ENCODE measurements around the gene GLT6D1.
"Not testable (repeated sequence)": the region's sequence is repeated elsewhere in the genome, so short reads cannot be mapped to it uniquely, and the experiment has no call there.

GLT6D1 gene, protein sequence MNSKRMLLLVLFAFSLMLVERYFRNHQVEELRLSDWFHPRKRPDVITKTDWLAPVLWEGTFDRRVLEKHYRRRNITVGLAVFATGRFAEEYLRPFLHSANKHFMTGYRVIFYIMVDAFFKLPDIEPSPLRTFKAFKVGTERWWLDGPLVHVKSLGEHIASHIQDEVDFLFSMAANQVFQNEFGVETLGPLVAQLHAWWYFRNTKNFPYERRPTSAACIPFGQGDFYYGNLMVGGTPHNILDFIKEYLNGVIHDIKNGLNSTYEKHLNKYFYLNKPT

GRCh38 chr9:135639196-135639595, at the start of gene GLT6D1:
TSS of gene GLT6D1 (minus strand) at chr9:135639540. CDS start at chr9:135639187, 353 bp downstream.
- DNase-seq: no peak

DNA sequence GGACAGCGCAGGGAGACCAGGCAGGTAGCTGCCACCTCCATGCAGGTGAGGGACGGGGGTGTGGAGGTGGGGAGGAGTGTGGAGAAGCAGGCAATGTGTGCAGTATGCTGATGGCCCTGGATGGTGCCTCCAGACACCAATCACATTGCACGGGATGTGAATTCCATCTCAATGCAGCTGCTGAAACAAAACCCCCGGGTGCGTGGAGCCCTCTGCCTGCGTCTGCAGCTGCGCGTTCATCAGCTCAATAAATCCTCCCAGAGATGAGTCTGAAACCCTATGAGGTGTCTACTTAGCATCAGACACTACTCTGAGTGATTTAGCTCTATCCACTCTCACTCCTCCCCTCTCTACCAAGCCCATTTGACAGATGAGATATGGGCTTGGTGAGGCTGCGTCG, 49.7 kb upstream of the GLT6D1 start:
- DNase-seq: no peak

- no peak for DNase-seq
Measured at GRCh38 chr9:135687216-135687615, 47.9 kb upstream of the GLT6D1 start.

DNA sequence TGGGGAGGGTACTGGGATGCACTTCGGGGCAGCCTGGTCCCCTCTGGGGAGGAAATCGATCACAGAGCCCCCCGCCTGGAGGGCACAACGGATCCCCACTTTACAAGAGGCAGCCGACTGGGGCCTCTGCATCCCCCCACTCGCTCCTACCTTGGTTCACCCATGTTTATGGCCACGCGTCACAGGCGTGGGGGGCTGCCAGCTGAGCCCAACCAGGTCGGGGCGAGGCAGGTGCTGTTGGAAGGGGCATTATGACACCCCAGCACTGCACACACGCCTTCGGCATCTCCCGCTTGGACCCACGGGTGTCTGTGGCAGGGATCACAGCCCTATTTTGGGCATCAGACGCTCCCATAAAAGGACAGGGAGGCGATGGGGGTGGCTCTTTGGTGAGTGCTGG, 45.4 kb upstream of the GLT6D1 start:
- no peak for DNase-seq

DNA sequence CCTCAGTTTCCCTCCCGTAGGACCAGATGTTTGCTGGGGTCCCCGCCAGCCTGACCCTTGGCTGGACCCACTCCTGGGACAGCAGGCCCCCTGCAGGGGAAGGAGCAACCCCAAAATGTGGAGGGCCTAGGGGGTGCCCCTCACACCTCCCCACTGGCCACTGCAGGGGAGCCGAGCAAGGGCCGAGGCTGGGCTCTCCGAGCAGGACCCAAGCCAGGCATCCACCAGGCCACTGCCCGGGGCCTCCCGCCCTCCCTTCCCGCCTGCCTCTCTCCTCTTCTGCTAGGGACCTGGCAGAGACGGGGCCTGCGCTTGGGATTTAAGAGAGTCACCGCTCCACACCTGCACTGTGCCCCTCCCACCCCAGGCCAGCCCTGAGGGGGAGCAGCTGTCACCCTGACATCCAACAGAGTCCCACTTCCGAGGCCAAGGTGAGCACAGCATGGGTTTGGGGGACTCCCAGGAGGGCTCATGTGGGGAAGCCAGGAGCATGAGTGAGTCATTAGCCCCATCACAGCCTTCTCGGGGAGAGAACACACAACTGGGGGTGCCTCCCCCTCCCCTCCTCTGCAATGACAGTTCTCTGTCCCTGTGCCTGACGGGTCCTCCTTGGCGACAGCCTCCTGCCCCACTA, 44.2 kb upstream of the GLT6D1 start:
- no peak for DNase-seq

DNA sequence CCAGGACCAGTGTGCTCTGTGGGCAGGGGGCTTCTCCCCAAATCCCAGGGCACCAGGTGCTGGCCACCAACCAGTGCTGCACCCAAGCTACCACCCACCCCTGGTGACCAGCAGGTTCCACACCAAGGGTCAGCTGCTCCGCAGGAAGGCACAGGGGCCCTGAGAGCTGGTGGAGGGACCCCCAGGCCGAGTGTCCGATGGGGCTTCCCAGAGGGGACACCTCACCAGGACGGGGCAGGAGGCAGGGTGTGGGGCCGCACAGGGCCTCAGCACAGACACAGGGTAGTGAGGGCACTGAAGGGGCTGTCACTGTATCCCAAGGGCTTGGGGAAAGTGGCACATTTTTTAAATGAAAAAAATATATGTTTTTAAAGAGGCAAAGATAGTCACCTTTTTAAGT, 41.8 kb upstream of the GLT6D1 start:
- DNase-seq: no peak

GRCh38 chr9:135680056-135680455, 40.7 kb upstream of the GLT6D1 start:
- DNase-seq: no peak

GRCh38 chr9:135678236-135679017, 39.1 kb upstream of the GLT6D1 start:
- no peak for DNase-seq

- no peak for DNase-seq
Measured at GRCh38 chr9:135677641-135678168, 38.4 kb upstream of the GLT6D1 start.

GRCh38 chr9:135676891-135677290, 37.6 kb upstream of the GLT6D1 start:
- DNase-seq: no peak

- DNase-seq: no peak
Measured at GRCh38 chr9:135674977-135675376, 35.6 kb upstream of the GLT6D1 start.

GRCh38 chr9:135673941-135674340, 34.6 kb upstream of the GLT6D1 start:
- DNase-seq: no peak

DNA sequence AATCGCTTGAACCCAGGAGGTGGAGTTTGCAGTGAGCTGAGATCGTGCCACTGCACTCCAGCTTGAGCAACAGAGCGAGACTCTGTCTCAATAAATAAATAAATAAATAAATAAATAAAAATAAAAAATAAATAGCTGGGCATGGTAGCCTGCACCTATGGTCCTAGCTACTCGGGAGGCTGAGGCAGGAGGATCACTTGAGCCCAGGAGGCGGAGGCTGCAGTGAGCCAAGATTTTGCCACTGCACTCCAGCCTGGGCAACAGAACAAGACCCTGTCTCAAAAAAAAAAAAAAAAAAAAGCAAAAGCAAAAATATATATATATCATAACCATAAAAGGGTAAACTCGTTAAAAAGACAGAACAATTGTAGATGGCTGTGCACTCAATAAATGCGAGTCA, 33.4 kb upstream of the GLT6D1 start:
- not testable (repeated sequence) for DNase-seq

DNA sequence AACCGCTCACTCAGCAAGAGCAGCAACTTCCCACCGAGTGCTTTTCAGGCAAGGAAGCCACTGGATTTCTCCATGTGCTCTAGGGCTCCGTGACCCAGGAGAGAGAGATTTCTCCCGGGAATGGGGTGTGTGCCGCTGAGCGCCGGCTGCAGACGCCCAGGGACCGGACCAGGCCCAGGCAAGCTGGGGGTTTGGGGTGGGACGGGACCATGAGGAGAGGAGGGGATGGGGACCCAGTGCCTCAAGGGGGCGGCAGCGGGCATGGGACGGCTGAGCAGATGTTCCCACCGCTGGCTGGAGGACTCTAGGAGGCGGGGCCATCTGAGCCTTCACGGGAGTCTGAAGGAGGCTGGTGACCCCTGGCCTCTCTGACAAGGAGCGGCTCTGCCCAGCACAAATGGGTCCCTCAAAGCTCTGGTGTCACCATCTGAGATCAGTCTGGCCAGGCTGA, 32.3 kb upstream of the GLT6D1 start:
- no peak for DNase-seq

DNA sequence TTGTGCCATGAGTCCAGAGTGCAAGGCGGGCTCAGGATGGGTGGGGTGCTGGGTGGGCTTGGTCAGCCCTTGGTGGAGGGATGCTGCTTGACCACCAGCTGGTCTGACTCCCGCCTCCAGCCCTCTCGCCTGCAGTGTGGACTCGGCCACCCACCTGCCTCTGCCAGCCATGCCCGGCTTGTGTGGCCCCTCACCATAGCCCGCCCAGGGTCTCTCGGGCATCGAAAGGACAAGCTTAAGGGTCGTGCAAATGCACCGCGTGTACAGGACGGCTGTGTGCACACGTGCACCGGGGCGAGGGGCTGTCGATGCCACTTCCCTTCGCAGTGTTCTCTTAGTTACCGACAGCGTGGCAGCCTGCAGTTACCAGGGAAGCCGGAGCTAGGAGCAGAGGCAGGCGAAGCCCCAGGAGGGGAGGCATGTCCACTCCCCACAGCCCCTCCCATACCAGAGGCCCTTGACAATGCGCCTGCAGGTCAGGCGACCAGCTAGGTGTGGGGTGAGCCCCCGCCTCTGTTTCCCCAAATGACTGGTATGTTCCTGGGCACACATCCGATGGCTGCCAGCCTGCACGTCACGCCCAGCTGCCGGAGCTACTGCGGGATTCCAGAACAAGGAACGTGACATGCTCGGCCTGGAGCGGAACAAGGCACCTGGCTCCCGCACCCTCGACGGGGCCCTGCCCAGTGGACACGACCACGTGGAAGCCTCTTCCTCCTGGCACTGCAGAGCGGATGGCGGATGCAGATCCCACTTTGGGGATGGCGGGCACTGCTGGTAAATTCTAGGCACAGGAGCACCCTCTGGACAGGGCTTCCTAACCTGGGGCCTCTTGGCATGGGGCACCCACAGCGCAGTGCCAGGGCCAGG, 31.6 kb upstream of the GLT6D1 start:
- DNase-seq: no peak

GRCh38 chr9:135669616-135670285, 30.4 kb upstream of the GLT6D1 start:
- DNase-seq: no peak

- not testable (repeated sequence) for DNase-seq
Measured at GRCh38 chr9:135669018-135669417, 29.7 kb upstream of the GLT6D1 start.

DNA sequence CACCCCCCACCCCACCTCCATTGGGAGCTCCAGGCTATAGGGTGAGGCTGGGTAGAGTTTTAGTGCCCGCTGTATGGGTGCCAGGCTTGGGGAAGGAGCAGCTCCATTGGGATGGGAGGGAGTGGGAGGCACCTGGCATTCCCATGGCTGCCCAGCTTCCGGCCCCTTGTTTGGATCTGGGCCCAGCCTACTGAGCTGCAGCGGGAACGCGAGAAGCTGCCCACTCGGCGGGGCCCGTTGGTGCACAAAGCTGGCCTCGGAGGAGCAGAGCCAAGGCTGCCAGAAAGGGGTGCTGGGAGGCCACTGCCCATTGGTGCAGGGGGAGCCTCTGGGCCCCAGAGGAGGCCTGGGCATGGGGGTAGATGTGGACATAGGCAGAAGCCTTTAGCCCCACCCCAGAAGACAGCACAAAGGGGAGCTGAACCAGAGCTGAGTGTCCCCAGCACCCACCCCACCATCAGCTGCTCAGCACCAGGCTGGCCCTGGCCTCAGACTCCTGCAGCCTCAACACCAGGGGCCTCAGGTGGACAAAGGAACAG, 28.2 kb upstream of the GLT6D1 start:
- DNase-seq: no peak

- no peak for DNase-seq
Measured at GRCh38 chr9:135666534-135667462, 27.5 kb upstream of the GLT6D1 start.

DNA sequence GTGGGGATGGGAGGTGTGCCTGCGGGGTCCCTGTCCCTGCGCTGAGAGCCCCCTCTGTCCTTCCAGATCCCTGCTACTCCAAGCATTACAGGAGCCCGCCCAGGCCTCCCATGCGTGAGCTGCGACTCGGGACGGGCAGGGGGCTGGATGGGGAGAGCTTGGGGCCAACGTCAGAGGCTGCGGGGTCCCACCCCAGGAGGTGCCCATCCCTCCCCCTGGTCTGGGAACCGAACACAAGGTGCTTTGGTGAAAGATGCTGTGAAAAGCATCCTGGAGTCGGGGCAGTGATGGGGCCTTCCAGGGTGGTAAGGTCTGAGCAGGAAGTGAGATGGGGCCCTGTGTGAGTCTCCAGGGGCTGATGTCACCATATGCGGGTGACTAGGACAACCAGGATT, 26.5 kb upstream of the GLT6D1 start:
- no peak for DNase-seq

All from NCI-H2107 (cell line).